Measurements from ENCODE around the gene ENDOV.

DNA sequence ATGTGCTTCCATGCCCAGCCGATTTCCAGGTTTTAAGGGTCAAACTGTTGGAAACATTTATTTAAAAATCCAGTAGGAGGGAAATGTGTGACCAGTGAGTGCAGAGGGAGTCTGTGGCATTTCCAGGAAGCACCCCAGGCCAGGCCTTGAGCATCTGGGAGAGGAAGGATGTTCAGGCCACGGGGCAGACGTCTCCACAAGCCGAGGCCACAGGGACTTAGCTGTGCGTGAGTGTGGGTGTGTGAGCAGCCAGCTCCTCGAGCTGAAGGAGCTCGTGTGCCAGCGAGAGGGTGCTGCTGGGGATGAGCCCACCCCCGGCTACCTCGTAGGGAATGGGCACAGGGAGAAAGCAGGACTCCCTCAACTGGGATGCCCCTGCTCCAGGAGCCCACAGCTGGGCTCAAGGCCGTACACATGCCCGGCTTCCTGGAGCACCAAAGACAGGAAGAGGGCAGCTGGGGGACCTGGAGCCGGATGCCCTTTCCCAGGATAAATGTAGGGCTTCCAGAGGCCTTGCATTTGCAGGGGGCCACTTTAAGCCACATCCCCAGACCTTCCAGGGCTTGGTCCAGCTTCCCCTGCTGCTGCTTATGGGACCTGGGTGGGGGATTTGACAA, 48.9 kb downstream of the ENDOV start:
- TF ChIP-seq MAX (IDR thresholded peaks at IDR 0.05) (no peak), TAF1 (IDR thresholded peaks at IDR 0.05; ENCODE audit: low read depth) (no peak), ZBTB7A (IDR thresholded peaks at IDR 0.05; ENCODE audit: low read depth) (no peak), YY1 (IDR thresholded peaks at IDR 0.05; ENCODE audit: low read depth) (no peak), RAD21 (IDR thresholded peaks at IDR 0.05; ENCODE audit: low read depth) (no peak), CEBPB (IDR thresholded peaks at IDR 0.05) (no peak), NFIC (IDR thresholded peaks at IDR 0.05) (no peak), CREB1 (IDR thresholded peaks at IDR 0.05; ENCODE audit: low read depth) (no peak), REST (IDR thresholded peaks at IDR 0.05; ENCODE audit: low read depth) (no peak), TCF12 (IDR thresholded peaks at IDR 0.05; ENCODE audit: low read depth) (no peak), EP300 (IDR thresholded peaks at IDR 0.05; ENCODE audit: borderline replicate concordance) (no peak)
- TF ChIP-seq, protein P1, sequence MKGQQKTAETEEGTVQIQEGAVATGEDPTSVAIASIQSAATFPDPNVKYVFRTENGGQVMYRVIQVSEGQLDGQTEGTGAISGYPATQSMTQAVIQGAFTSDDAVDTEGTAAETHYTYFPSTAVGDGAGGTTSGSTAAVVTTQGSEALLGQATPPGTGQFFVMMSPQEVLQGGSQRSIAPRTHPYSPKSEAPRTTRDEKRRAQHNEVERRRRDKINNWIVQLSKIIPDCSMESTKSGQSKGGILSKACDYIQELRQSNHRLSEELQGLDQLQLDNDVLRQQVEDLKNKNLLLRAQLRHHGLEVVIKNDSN (IDR thresholded peaks at IDR 0.05) = no peak

Data from Ishikawa (cell line).